ENCODE data around the gene IRF7.
"Not testable (repeated sequence)": the region's sequence is repeated elsewhere in the genome, so short reads cannot be mapped to it uniquely, and the experiment has no call there.

GRCh38 chr11:653136-653535 is 37.4 kb upstream of the IRF7 start:
- TF ChIP-seq EZH2 (IDR thresholded peaks at IDR 0.05); POLR2AphosphoS5 (IDR thresholded peaks at IDR 0.05; ENCODE audit: borderline replicate concordance, low read depth, low read length); FOXP2 (optimal IDR thresholded peaks at IDR 0.05; ENCODE audit: control extremely low read depth, extremely low read length, insufficient read depth): not testable (repeated sequence)
